ENCODE results near the gene GAB2.

The GAB2 gene

DNA sequence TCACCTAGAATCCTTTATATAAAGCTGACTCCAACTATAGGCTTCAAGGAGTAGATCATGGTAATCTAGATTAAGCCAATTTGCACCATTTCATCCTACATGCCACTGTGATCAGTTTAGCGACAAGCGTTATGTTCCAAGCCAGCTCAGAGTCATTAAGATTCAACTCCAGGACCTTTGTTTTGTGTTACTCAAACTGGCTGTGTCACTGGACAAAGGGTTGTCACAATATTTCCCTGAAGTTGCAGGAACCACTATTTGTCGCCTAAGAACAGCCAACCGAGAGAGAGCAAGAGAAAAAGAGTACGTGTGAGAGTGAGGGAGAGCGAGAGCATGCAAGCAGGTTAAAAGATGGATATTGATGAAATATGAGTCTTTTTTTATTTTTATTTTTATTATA lies 124.1 kb downstream of the GAB2 start:
- no peak overlapping the region for H3K9ac ChIP-seq
- no peak overlapping the region for H3K4me3 ChIP-seq
- H3K27me3 ChIP-seq, result no peaks in the 10 kb centered on the region
- peaks cover 22 to 72% (median 49%) of the 10 kb centered on the region in 11 experiments for H3K36me3 ChIP-seq
- H3K27ac ChIP-seq, result peak overlapping the region in 5 of 11 experiments; percentile 73 to 83 (median 76); a peak in 7 of 22 replicates
- peak overlapping the region in 2 of 11 experiments; percentile 72 to 74; a peak in 5 of 22 replicates for H3K4me2 ChIP-seq
- H3K9me3 ChIP-seq (replicated peaks in 1 of 11), result peaks cover 12 to 69% (median 60%) of the 10 kb centered on the region in 11 experiments
- peaks cover 0 to 69% (median 36%) of the 10 kb centered on the region in 10 experiments; a peak in 15 of 20 replicates for H3K4me1 ChIP-seq
- H4K20me1 ChIP-seq, result peaks cover 6 to 88% (median 48%) of the 10 kb centered on the region in 11 experiments; a peak in 17 of 22 replicates
- no peak for TF ChIP-seq Cebpa-rat (IDR thresholded peaks at IDR 0.05)

- peaks cover 0 to 73% (median 36%) of the 10 kb centered on the region in 10 experiments; a peak in 15 of 20 replicates for H3K4me1 ChIP-seq
- H3K4me2 ChIP-seq, result peak overlapping the region in 6 of 11 experiments; percentile 25 to 74 (median 60); a peak in 13 of 22 replicates
- H3K9me3 ChIP-seq (replicated peaks in 1 of 11), result peaks cover 12 to 74% (median 65%) of the 10 kb centered on the region in 11 experiments
- peak overlapping the region in 10 of 11 experiments; percentile 6 to 83 (median 72); a peak in 15 of 22 replicates for H3K27ac ChIP-seq
- H3K9ac ChIP-seq, result peak overlapping the region in 4 of 11 experiments; percentile 7 to 38 (median 26); a peak in 5 of 22 replicates
- peaks cover 6 to 83% (median 42%) of the 10 kb centered on the region in 11 experiments; a peak in 16 of 22 replicates for H4K20me1 ChIP-seq
- H3K36me3 ChIP-seq, result peaks cover 23 to 72% (median 54%) of the 10 kb centered on the region in 11 experiments
- no peak for TF ChIP-seq Cebpa-rat (IDR thresholded peaks at IDR 0.05)
- no peaks in the 10 kb centered on the region for H3K27me3 ChIP-seq
- no peak overlapping the region for H3K4me3 ChIP-seq
Observed at GRCh38 chr11:78292109-78292803, 125.4 kb downstream of the GAB2 start.

- Histone ChIP-seq H3K9me3 (replicated peaks in 1 of 11) (peaks cover 8 to 70% (median 62%) of the 10 kb centered on the region in 11 experiments), H3K4me3 (no peak overlapping the region; a peak in 1 of 20 replicates), H3K9ac (peak overlapping the region in 1 of 11 experiments; percentile 5; a peak in 2 of 22 replicates), H4K20me1 (peaks cover 2 to 83% (median 42%) of the 10 kb centered on the region in 11 experiments; a peak in 16 of 22 replicates), H3K4me1 (peaks cover 0 to 76% (median 36%) of the 10 kb centered on the region in 10 experiments; a peak in 15 of 20 replicates), H3K4me2 (peak overlapping the region in 6 of 11 experiments; percentile 25 to 74 (median 60); a peak in 11 of 22 replicates), H3K27ac (peak overlapping the region in 10 of 11 experiments; percentile 6 to 83 (median 73); a peak in 14 of 22 replicates), H3K36me3 (peaks cover 19 to 69% (median 55%) of the 10 kb centered on the region in 11 experiments), H3K27me3 (no peaks in the 10 kb centered on the region)
- TF ChIP-seq Cebpa-rat (IDR thresholded peaks at IDR 0.05), result no peak
Observed at GRCh38 chr11:78291503-78292108, 126.0 kb downstream of the GAB2 start.

GRCh38 chr11:78290293-78291176 lies 127.1 kb downstream of the GAB2 start:
- Histone ChIP-seq H3K27me3 (no peaks in the 10 kb centered on the region), H3K4me2 (peak overlapping the region in 8 of 11 experiments; percentile 1 to 74 (median 40); a peak in 12 of 22 replicates), H3K9ac (peak overlapping the region in 4 of 11 experiments; percentile 8 to 67 (median 22); a peak in 7 of 22 replicates), H3K36me3 (peaks cover 17 to 66% (median 48%) of the 10 kb centered on the region in 11 experiments), H3K4me3 (peak overlapping the region in 2 of 10 experiments; percentile 1 to 10; a peak in 1 of 20 replicates), H3K4me1 (peaks cover 0 to 71% (median 36%) of the 10 kb centered on the region in 10 experiments; a peak in 15 of 20 replicates), H3K9me3 (replicated peaks in 1 of 11) (peaks cover 0 to 60% (median 51%) of the 10 kb centered on the region in 11 experiments; a peak in 20 of 22 replicates), H3K27ac (peak overlapping the region; percentile 62 to 83 (median 73); a peak in 20 of 22 replicates), H4K20me1 (peaks cover 0 to 83% (median 42%) of the 10 kb centered on the region in 11 experiments; a peak in 16 of 22 replicates)
- peak; percentile 58 to 93 (median 73); a peak in 18 of 22 replicates for TF ChIP-seq Cebpa-rat (IDR thresholded peaks at IDR 0.05)

GRCh38 chr11:78289552-78290292 lies 127.9 kb downstream of the GAB2 start:
- Histone ChIP-seq H3K36me3 (peaks cover 12 to 69% (median 44%) of the 10 kb centered on the region in 11 experiments; a peak in 20 of 22 replicates), H3K4me2 (peak overlapping the region in 8 of 11 experiments; percentile 1 to 74 (median 40); a peak in 12 of 22 replicates), H3K4me1 (peaks cover 0 to 66% (median 36%) of the 10 kb centered on the region in 10 experiments; a peak in 15 of 20 replicates), H3K27ac (peak overlapping the region; percentile 62 to 83 (median 73); a peak in 21 of 22 replicates), H4K20me1 (peaks cover 0 to 84% (median 43%) of the 10 kb centered on the region in 11 experiments; a peak in 16 of 22 replicates), H3K9me3 (replicated peaks in 1 of 11) (peaks cover 0 to 54% (median 46%) of the 10 kb centered on the region in 11 experiments; a peak in 20 of 22 replicates), H3K9ac (peak overlapping the region in 7 of 11 experiments; percentile 23 to 67 (median 38); a peak in 11 of 22 replicates), H3K27me3 (no peaks in the 10 kb centered on the region), H3K4me3 (peak overlapping the region in 2 of 10 experiments; percentile 1 to 10; a peak in 2 of 20 replicates)
- no peak for TF ChIP-seq Cebpa-rat (IDR thresholded peaks at IDR 0.05)

- no peak overlapping the region for H3K9ac ChIP-seq
- peak overlapping the region in 1 of 11 experiments; percentile 20; a peak in 1 of 22 replicates for H3K4me2 ChIP-seq
- peaks cover 24 to 96% (median 82%) of the 10 kb centered on the region in 11 experiments; a peak in 21 of 22 replicates for H4K20me1 ChIP-seq
- H3K27ac ChIP-seq, result no peak overlapping the region; a peak in 1 of 22 replicates
- peaks cover 0 to 40% (median 0%) of the 10 kb centered on the region in 10 experiments; a peak in 4 of 20 replicates for H3K4me1 ChIP-seq
- no peaks in the 10 kb centered on the region for H3K27me3 ChIP-seq
- H3K9me3 ChIP-seq (replicated peaks in 1 of 11), result peaks cover 0 to 17% (median 14%) of the 10 kb centered on the region in 11 experiments; a peak in 19 of 22 replicates
- no peak overlapping the region for H3K4me3 ChIP-seq
- no peak for TF ChIP-seq Cebpa-rat (IDR thresholded peaks at IDR 0.05)
- peaks cover 27 to 71% (median 46%) of the 10 kb centered on the region in 11 experiments for H3K36me3 ChIP-seq
Observed at GRCh38 chr11:78284260-78284659, 133.4 kb downstream of the GAB2 start.

DNA sequence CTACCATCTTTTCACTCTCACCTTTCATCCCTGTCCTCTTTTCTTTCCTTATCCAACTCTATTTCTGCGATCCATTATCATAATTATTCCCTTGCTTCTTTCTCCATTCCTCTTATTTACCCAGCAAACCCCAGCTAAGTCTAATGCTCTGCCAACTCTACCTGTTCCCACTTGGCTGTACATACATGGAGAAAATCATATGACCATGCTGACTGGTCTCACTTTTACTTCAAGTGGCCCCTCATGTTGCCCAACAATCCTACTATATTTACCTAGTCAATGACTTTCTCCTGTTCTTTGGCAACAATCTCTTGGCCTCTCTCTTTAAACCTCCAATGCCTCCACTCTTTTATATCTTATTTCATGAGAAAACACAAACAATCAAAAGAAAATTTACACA lies 134.8 kb downstream of the GAB2 start:
- H3K36me3 ChIP-seq, result peaks cover 30 to 71% (median 51%) of the 10 kb centered on the region in 11 experiments
- no peaks in the 10 kb centered on the region for H3K27me3 ChIP-seq
- H3K9me3 ChIP-seq (replicated peaks in 1 of 11), result 0 out of 22 replicates have a peak, but pooled peaks cover 0 to 4% (median 0%) of the 10 kb centered on the region in 11 experiments
- no peak overlapping the region for H3K27ac ChIP-seq
- peaks cover 0 to 27% (median 0%) of the 10 kb centered on the region in 10 experiments; a peak in 3 of 20 replicates for H3K4me1 ChIP-seq
- no peak overlapping the region for H3K4me3 ChIP-seq
- H3K4me2 ChIP-seq, result no peak overlapping the region
- H4K20me1 ChIP-seq, result peaks cover 24 to 100% (median 90%) of the 10 kb centered on the region in 11 experiments; a peak in 21 of 22 replicates
- no peak overlapping the region for H3K9ac ChIP-seq
- TF ChIP-seq Cebpa-rat (IDR thresholded peaks at IDR 0.05), result no peak
